Loucy (cell line): Measurements from ENCODE around the gene G6PD.

ENCODE experiments used
- EZH2phosphoT487 ChIP-seq: fragments of 200-600 bp; IDR thresholded peaks from 2 replicates; pipeline ENCODE4 v1.6.1; 2018; ENCODE audit warnings: antibody characterized with exemption, mild to moderate bottlenecking, moderate library complexity, borderline replicate concordance
- TF ChIP-seq, protein P1 (sequence below): fragments of 200-600 bp; sonication (generic); conservative IDR thresholded peaks from 2 replicates; pipeline ENCODE4 v1.5.1; 2014; ENCODE audit warnings: mild to moderate bottlenecking, antibody characterized with exemption, low read length

DNA sequence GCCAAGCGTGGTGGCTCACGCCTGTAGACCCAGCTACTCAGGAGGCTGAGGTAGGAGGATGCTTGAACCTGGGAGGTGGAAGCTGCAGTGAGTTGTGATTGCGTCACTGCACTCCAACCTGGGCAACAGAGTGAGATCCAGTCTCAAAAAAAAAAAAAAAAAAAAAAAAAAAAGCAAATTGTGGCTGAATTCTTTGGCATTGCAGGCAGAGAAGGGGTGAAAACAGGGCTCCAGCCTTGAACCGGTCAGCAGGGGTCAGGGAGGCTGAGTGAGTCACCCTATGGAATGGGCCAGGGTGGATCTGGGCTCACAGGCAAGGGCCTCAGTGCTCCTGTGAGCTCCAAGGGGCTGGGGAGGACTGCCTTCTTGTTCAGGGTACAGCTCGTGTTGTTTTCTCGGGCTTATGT lies 17.4 kb downstream of the G6PD start:
- TF ChIP-seq, protein P1, sequence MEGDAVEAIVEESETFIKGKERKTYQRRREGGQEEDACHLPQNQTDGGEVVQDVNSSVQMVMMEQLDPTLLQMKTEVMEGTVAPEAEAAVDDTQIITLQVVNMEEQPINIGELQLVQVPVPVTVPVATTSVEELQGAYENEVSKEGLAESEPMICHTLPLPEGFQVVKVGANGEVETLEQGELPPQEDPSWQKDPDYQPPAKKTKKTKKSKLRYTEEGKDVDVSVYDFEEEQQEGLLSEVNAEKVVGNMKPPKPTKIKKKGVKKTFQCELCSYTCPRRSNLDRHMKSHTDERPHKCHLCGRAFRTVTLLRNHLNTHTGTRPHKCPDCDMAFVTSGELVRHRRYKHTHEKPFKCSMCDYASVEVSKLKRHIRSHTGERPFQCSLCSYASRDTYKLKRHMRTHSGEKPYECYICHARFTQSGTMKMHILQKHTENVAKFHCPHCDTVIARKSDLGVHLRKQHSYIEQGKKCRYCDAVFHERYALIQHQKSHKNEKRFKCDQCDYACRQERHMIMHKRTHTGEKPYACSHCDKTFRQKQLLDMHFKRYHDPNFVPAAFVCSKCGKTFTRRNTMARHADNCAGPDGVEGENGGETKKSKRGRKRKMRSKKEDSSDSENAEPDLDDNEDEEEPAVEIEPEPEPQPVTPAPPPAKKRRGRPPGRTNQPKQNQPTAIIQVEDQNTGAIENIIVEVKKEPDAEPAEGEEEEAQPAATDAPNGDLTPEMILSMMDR: no peak
- TF ChIP-seq EZH2phosphoT487: no peak
